ENCODE results near the gene DPF3. TPM values are rescaled to one million over a fixed set of nuclear protein-coding genes. Genes with fewer than 3 reads are reported as not detected.

The DPF3 gene
- total RNA-seq, 1 experiment from 2014 or later, result not detected

- Histone ChIP-seq H4K20me1 (ENCODE audit: insufficient read depth) (no peaks in the 10 kb centered on the region), H3K79me2 (ENCODE audit: low read depth) (no peaks in the 10 kb centered on the region), H3K4me1 (replicated peaks; ENCODE audit: insufficient read depth) (no peaks in the 10 kb centered on the region), H3K27me3 (ENCODE audit: insufficient read depth, low read depth) (0 out of 2 replicates have a peak, but pooled peaks cover 12% of the 10 kb centered on the region), H3K4me2 (no peak overlapping the region), H3K9me2 (ENCODE audit: insufficient read depth) (no peaks in the 10 kb centered on the region), H3K27ac (no peak overlapping the region), H3K4me3 (no peak overlapping the region), H2AFZ (no peak overlapping the region), H3F3A (ENCODE audit: insufficient read depth, low read depth) (no peaks in the 10 kb centered on the region), H3K36me3 (ENCODE audit: low read depth) (no peaks in the 10 kb centered on the region), H3K9me3 (ENCODE audit: insufficient read depth, low read depth) (no peaks in the 10 kb centered on the region)
- ChIA-PET POLR2A (ENCODE audit: unreplicated experiment) (no interaction called here), CTCF (no interaction called here)
- intact Hi-C loops (cut with micrococcal nuclease; ENCODE audit: unreplicated experiment), result no loop called here
- TF ChIP-seq EZH2 (IDR thresholded peaks at IDR 0.05; ENCODE audit: low read depth) (no peak), CTCF (conservative IDR thresholded peaks at IDR 0.05) (no peak)
- no peak for DNase-seq
- BruUV-seq (replicated peaks), result no TSS peak
These were observed 260.4 kb downstream of the DPF3 start for GRCh38 chr14:72633551-72633950.

- intact Hi-C loops (cut with micrococcal nuclease; ENCODE audit: unreplicated experiment), result no loop called here
- no peak overlapping the region for H2AFZ ChIP-seq
- H3K27ac ChIP-seq, result no peak overlapping the region
- H3K27me3 ChIP-seq (ENCODE audit: insufficient read depth, low read depth), result 0 out of 2 replicates have a peak, but pooled peaks cover 12% of the 10 kb centered on the region
- no peak overlapping the region for H3K4me3 ChIP-seq
- no peaks in the 10 kb centered on the region for H3K9me2 ChIP-seq (ENCODE audit: insufficient read depth)
- no peaks in the 10 kb centered on the region for H3K36me3 ChIP-seq (ENCODE audit: low read depth)
- no peaks in the 10 kb centered on the region for H3K4me1 ChIP-seq (replicated peaks; ENCODE audit: insufficient read depth)
- no peak for DNase-seq
- H3K4me2 ChIP-seq, result no peak overlapping the region
- H3K9me3 ChIP-seq (ENCODE audit: insufficient read depth, low read depth), result no peaks in the 10 kb centered on the region
- no TSS peak for BruUV-seq (replicated peaks)
- ChIA-PET POLR2A (ENCODE audit: unreplicated experiment) (no interaction called here), CTCF (no interaction called here)
- TF ChIP-seq EZH2 (IDR thresholded peaks at IDR 0.05; ENCODE audit: low read depth), result no peak
- TF ChIP-seq CTCF (conservative IDR thresholded peaks at IDR 0.05), result no peak
- no peaks in the 10 kb centered on the region for H3K79me2 ChIP-seq (ENCODE audit: low read depth)
- H4K20me1 ChIP-seq (ENCODE audit: insufficient read depth), result no peaks in the 10 kb centered on the region
- H3F3A ChIP-seq (ENCODE audit: insufficient read depth, low read depth), result no peaks in the 10 kb centered on the region
These were observed 261.2 kb downstream of the DPF3 start for GRCh38 chr14:72632727-72633126.

- no peaks in the 10 kb centered on the region for H3F3A ChIP-seq (ENCODE audit: insufficient read depth, low read depth)
- H3K9me2 ChIP-seq (ENCODE audit: insufficient read depth), result no peaks in the 10 kb centered on the region
- H3K9me3 ChIP-seq (ENCODE audit: insufficient read depth, low read depth), result no peaks in the 10 kb centered on the region
- ChIA-PET CTCF (no interaction called here), POLR2A (ENCODE audit: unreplicated experiment) (no interaction called here)
- intact Hi-C loops (cut with micrococcal nuclease; ENCODE audit: unreplicated experiment), result no loop called here
- H3K4me2 ChIP-seq, result no peak overlapping the region
- H3K27me3 ChIP-seq (ENCODE audit: insufficient read depth, low read depth), result 0 out of 2 replicates have a peak, but pooled peaks cover 12% of the 10 kb centered on the region
- no peak overlapping the region for H3K4me3 ChIP-seq
- TF ChIP-seq CTCF (conservative IDR thresholded peaks at IDR 0.05) (no peak), EZH2 (IDR thresholded peaks at IDR 0.05; ENCODE audit: low read depth) (no peak)
- DNase-seq, result no peak
- no peaks in the 10 kb centered on the region for H3K36me3 ChIP-seq (ENCODE audit: low read depth)
- H4K20me1 ChIP-seq (ENCODE audit: insufficient read depth), result no peaks in the 10 kb centered on the region
- no TSS peak for BruUV-seq (replicated peaks)
- no peak overlapping the region for H3K27ac ChIP-seq
- H2AFZ ChIP-seq, result no peak overlapping the region
- no peaks in the 10 kb centered on the region for H3K4me1 ChIP-seq (replicated peaks; ENCODE audit: insufficient read depth)
- no peaks in the 10 kb centered on the region for H3K79me2 ChIP-seq (ENCODE audit: low read depth)
These were observed 262.5 kb downstream of the DPF3 start for GRCh38 chr14:72631401-72631800.
